SJCRH30 (cell line): ENCODE results near the gene C19orf25. TPM values are rescaled to one million over a fixed set of nuclear protein-coding genes. Genes with fewer than 3 reads are reported as not detected.
"Not testable (repeated sequence)": the region's sequence is repeated elsewhere in the genome, so short reads cannot be mapped to it uniquely, and the experiment has no call there.

ENCODE experiments used
- DNase-seq, 2 experiments: peaks; one replicate each; pipeline ENCODE4 v3.0.0-alpha.2; 2015 to 2020
- H3K27ac ChIP-seq: fragments of 250-450 bp; sonication (Bioruptor Pico); 2 replicates; pipeline ENCODE4 v1.5.1; 2020; ENCODE audit warnings: mild to moderate bottlenecking, moderate library complexity
- H3K27me3 ChIP-seq: fragments of 250-450 bp; sonication (Bioruptor Pico); 2 replicates; pipeline ENCODE4 v1.5.1; 2020; ENCODE audit warnings: mild to moderate bottlenecking, moderate library complexity
- H3K36me3 ChIP-seq: fragments of 250-450 bp; sonication (Bioruptor Pico); 2 replicates; pipeline ENCODE4 v1.5.1; 2020; ENCODE audit warnings: mild to moderate bottlenecking, moderate library complexity
- H3K4me1 ChIP-seq: fragments of 250-450 bp; sonication (Bioruptor Pico); 2 replicates; pipeline ENCODE4 v1.5.1; 2020; ENCODE audit warnings: mild to moderate bottlenecking, moderate library complexity
- H3K4me3 ChIP-seq: fragments of 250-450 bp; sonication (Bioruptor Pico); 2 replicates; pipeline ENCODE4 v1.5.1; 2020; ENCODE audit warnings: mild to moderate bottlenecking, moderate library complexity
- H3K9me3 ChIP-seq: fragments of 250-450 bp; sonication (Bioruptor Pico); replicated peaks from 2 replicates; pipeline ENCODE4 v1.5.1; 2020; ENCODE audit warnings: mild to moderate bottlenecking, moderate library complexity
- total RNA-seq: library from RNA; depleted of rRNA; stranded (reverse); fragments of >200 nt; shearing (Covaris generic); gene quantifications from 2 replicates; pipeline ENCODE4 v1.2.3, GENCODE V29; 2014; rRNA removed

C19orf25 gene
- 26.6 and 29.4 TPM in 2 replicates for total RNA-seq

DNA sequence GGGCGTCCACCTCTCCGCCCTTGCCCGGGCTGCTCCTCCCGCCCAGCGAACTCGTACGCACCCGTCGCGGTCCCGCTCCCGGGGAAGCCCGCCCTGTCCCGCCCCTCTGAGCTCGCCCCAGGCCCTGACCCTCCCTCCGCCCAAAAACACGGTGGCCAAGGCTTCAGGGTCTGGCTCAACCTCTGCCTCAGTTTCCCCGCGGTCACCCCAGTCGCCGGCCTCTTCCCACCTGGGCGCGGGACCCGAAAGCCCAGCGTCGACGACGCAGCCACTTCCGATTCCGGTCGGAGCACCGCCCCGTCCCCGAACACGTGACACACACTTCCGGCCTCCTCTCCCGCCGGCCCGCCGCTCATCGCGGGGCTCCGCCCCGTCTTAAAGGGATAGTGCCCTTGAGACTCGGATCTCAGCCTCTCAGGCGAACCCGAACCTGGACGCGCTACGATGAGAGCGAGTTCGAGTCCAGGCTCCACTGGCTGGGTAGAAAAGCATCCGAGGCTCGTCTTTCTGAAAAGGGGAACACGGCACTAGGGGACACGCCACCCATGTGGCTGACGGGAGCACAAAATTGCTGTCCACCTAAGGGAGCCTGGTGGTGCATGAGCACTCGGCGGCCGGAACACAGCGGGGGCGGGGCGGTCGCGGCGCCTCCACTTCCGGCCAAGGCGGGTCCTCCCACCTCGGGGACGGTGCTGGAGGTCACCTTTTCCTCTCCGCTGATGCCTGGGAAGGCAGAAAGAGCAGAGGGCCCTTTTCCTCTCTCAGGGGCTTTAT is at the start of gene C19orf25:
Gene C19orf25, minus strand, starts transcription at position 282 of the 774 bp plus-strand sequence. CDS start 312 bp downstream, outside the sequence.
- H3K27me3 ChIP-seq: no peaks in the 10 kb centered on the region
- peak within 1 kb of the TSS; percentile 73 for H3K4me3 ChIP-seq
- H3K27ac ChIP-seq: peak within 1 kb of the TSS; percentile 41; the same call in 1 of the 2 replicates
- peaks cover 4% of the 10 kb centered on the region; the same call in 1 of the 2 replicates for H3K36me3 ChIP-seq
- H3K4me1 ChIP-seq: no peaks in the 10 kb centered on the region
- no peaks in the 10 kb centered on the region for H3K9me3 ChIP-seq
- peak; percentile 94 to 95 for DNase-seq

DNA sequence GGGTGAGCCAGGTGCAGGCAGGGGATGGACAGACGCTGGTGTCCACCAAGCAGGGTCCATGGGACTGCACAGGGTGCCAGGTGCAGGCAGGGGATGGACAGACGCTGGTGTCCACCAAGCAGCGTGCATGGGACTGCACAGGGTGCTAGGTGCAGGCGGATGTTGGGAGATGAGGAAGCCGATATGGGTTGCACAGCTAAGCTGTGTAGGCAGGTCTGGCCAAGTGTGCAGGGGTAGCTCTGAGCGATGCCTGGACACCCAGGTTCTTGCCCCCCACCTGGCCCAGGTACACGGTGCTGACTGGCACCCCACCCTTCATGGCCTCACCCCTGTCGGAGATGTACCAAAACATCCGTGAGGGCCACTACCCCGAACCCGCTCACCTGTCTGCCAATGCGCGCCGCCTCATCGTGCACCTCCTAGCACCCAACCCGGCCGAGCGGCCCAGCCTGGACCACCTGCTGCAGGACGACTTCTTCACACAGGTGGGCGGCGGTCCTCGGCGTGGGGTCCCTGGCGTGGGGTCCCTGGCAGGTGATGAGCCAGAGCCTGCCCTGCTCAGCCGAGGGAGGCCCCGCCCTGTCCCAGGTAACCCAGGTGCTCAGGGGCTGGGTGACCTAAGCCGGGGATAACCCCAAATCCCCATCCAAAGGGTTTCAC is 48.8 kb upstream of the C19orf25 start:
- Histone ChIP-seq H3K4me1 (no peaks in the 10 kb centered on the region; the same call in 1 of the 2 replicates), H3K36me3 (no peaks in the 10 kb centered on the region), H3K27ac (no peak overlapping the region), H3K9me3 (no peaks in the 10 kb centered on the region), H3K4me3 (no peak overlapping the region), H3K27me3 (no peaks in the 10 kb centered on the region)
- no peak for DNase-seq

DNA sequence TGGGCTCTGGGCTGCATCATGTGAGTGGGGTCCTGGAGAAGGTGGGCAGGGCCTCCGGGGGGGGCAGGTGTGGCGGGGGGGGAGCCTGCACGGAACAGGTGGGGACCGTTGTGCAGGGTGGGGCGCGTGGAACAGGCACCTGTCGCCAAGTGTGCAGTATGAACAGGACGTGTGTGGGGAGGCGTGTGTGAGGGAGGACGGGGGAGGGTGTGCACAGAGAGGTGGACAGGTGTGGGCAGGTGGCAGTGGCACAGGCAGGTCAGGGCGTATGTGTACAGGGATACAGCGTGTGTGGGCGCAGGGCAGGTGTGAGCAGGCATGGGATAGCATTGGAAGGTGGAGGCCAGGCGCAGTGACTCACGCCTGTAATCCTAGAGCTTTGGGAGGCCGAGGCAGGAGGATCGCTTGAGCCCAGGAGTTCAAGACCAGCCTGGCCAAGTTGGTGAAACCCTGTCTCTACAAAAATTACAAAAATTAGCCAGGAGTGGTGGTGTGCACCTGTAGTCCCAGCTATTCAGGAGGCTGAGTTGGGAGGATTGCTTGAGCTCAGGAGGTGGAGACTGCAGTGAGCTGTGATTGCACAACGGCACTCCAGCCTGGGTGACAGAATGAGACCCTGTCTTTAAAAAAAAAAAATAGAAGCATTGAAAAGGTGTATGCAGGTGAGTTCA is 48.1 kb upstream of the C19orf25 start:
- H3K27ac ChIP-seq: no peak overlapping the region
- no peaks in the 10 kb centered on the region for H3K36me3 ChIP-seq
- no peaks in the 10 kb centered on the region; the same call in 1 of the 2 replicates for H3K27me3 ChIP-seq
- DNase-seq: no peak
- no peak overlapping the region for H3K4me3 ChIP-seq
- H3K9me3 ChIP-seq: no peaks in the 10 kb centered on the region
- no peaks in the 10 kb centered on the region; the same call in 1 of the 2 replicates for H3K4me1 ChIP-seq

DNA sequence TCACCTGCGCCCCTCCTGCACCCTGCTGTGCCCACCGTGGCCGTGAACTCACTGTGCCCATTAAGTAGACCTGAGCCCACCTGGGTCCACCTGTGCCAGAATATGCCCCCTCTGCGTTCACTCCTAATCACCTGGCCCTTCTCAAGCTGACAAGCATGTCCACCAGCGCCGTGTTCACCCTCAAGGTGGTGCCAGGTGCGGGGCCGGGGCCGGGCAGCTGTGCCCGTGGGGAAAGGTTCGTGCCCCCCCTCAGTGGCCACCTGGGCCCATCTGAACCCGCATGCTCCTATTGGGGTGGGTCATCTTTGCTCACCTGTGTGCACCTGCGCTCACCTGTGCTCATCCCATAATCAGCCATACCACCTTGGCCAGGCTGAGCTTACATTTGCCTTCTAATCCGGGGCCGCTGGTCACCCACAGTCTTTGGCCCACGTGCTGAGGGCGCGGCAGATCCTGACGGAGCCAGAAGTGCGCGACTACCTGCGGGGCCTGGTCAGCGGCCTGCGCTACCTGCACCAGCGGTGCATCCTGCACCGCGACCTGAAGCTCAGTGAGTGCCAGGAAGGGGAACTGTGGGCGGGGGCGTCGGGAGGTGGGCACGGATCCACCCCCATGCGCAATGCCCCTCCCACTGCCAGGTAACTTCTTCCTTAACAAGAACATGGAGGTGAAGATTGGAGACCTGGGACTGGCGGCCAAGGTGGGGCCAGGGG is 47.2 kb upstream of the C19orf25 start:
- Histone ChIP-seq H3K4me3 (no peak overlapping the region), H3K27me3 (no peaks in the 10 kb centered on the region; the same call in 1 of the 2 replicates), H3K36me3 (no peaks in the 10 kb centered on the region), H3K9me3 (no peaks in the 10 kb centered on the region), H3K4me1 (no peaks in the 10 kb centered on the region; the same call in 1 of the 2 replicates), H3K27ac (no peak overlapping the region)
- no peak for DNase-seq

DNA sequence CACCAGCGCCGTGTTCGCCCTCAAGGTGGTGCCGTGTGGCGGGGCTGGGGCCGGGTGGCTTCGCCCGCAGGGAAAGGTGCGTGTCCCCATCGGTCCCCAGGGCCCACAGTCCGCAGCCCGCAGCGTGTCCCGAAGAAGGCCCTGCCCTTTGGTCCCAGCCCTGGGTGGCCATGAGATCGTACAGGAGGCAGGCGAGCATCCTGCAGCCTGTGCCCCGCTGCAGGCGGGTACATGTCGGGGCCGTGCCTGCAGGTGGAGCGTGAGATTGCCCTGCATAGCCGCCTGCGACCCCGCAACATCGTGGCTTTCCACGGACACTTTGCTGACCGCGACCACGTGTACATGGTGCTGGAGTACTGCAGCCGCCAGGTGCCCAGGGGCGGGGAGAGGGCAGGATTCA is 46.3 kb upstream of the C19orf25 start:
- Histone ChIP-seq H3K27me3 (no peaks in the 10 kb centered on the region; the same call in 1 of the 2 replicates), H3K36me3 (no peaks in the 10 kb centered on the region), H3K27ac (no peak overlapping the region), H3K4me1 (no peaks in the 10 kb centered on the region), H3K9me3 (no peaks in the 10 kb centered on the region), H3K4me3 (no peak overlapping the region)
- DNase-seq: no peak

DNA sequence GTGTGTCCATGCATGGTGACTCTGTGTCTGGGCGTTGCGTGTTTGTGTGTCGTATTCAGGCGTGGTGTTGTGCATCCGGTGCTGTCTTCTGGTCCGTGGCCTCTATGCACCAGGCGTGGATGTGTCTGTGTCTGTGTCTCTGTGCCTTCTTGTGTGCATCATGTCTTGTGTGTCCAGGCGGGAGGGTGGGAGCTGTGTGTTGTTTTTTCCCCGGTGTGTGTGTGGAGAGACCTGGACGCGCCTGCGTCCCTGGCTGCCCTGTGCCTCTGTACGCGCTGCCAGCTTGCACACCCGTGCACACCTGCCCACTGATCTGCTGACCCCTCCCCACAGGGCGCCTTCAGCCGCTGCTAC is 45.9 kb upstream of the C19orf25 start:
- Histone ChIP-seq H3K27me3 (no peaks in the 10 kb centered on the region; the same call in 1 of the 2 replicates), H3K27ac (no peak overlapping the region), H3K9me3 (no peaks in the 10 kb centered on the region), H3K4me1 (no peaks in the 10 kb centered on the region), H3K4me3 (no peak overlapping the region), H3K36me3 (no peaks in the 10 kb centered on the region)
- DNase-seq: no peak

DNA sequence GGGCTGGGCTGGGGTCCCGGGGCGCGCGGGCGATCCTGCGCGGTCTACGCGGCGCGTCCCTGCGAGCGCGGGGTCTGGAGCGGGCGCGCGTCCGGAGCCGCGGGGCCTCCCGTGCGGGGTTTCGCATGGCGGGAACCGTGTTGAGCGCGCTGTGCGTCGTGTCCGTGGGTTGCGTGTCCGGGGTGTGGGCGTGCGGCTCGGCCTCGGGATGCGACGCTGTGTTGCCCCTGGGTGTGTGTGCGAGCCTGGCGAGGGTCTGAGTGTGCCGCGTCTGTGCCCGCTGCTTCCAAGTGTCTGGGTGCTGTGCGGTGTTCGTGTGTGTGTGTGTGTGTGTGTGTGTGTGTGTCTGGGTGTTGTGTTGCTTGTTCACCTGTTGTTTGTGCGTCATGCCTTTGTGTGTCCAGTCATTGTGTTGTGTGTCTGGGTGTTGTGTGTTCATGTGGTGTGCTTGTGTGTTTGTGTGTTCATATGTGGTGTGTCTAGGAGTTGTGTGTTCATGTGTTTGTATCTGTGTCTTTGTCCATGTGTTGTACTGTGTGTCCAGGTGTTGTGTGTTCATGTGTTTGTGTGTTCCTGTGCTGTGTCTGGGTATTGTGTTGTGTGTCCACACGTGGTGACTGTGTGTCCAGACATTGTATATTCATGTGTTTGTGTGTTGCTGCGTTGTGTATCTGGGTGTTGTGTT is 45.4 kb upstream of the C19orf25 start:
- H3K4me1 ChIP-seq: no peaks in the 10 kb centered on the region
- DNase-seq: no peak
- H3K36me3 ChIP-seq: no peaks in the 10 kb centered on the region
- H3K27ac ChIP-seq: no peak overlapping the region
- no peak overlapping the region for H3K4me3 ChIP-seq
- H3K9me3 ChIP-seq: no peaks in the 10 kb centered on the region
- H3K27me3 ChIP-seq: no peaks in the 10 kb centered on the region; the same call in 1 of the 2 replicates

DNA sequence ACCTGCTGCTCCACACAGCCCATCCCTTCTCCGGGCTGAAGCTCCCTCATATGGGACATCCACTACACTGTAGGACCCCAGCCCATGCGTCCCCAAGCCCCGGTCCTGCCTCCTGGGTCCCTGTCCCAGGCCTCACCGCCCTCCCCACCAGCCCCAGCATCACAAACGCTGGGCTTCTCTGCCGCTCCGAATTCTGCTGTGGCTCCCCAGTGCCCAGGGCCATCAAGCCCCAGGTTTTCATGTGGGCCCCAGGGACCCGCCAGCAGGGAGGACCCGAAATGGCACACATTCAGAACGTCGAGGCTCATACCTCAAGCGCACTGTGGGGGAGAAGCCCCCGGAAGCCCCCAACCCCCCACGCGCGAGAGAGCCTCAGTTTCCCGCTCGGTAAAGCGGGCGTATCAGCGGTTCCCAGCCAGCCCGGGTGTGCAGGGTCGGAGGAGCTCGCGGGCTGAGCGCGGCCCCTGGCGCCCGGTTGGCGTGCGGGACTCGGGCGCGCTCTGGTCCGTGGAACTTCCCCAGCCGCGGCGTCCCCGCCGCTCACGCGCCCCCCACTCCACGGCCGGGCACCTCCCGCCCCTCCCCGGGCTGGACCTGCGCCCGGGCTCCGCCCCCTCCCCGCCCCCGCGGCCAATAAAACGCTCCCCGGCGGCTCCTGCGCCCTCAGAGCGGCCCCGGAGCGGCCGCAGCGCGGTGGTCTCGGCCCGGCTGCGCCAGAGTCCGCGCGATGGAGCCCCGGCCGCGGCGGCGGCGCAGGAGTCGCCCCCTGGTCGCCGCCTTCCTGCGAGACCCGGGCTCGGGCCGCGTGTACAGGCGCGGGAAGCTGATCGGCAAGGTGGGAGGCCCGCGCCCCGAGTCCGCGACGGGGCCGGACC is 44.6 kb upstream of the C19orf25 start, which contains the start of gene PLK5:
Gene PLK5, plus strand, starts transcription at position 666 of the 875 bp plus-strand sequence. CDS start 2,920 bp downstream, outside the sequence.
- H3K27ac ChIP-seq: no peak within 1 kb of the TSS
- H3K27me3 ChIP-seq: no peaks in the 10 kb centered on the region; the same call in 1 of the 2 replicates
- H3K36me3 ChIP-seq: no peaks in the 10 kb centered on the region
- H3K9me3 ChIP-seq: no peaks in the 10 kb centered on the region
- no peaks in the 10 kb centered on the region for H3K4me1 ChIP-seq
- no peak within 1 kb of the TSS for H3K4me3 ChIP-seq
- DNase-seq: no peak

DNA sequence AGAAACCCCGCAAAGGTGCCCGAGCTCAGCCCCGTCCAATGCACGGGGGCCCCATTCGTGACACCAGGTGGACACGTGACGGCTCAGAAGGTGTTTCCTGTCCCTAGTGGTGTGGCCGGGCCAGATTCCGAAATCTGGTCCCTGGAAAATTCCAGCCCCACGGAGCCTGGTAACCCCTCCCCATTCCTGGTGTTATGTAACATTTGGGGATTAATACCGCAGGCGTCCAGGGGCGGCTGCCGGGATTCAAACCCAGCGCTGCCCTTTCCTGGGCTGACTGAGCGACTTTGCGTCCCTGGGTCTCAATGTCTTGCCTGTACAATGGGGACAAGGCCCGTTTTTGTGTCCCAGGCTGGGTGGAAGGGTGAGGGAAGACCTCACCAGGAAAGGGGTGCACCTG is 43.8 kb upstream of the C19orf25 start:
- Histone ChIP-seq H3K4me1 (no peaks in the 10 kb centered on the region), H3K4me3 (no peak overlapping the region), H3K27me3 (no peaks in the 10 kb centered on the region; the same call in 1 of the 2 replicates), H3K9me3 (no peaks in the 10 kb centered on the region), H3K27ac (no peak overlapping the region), H3K36me3 (no peaks in the 10 kb centered on the region)
- no peak for DNase-seq

DNA sequence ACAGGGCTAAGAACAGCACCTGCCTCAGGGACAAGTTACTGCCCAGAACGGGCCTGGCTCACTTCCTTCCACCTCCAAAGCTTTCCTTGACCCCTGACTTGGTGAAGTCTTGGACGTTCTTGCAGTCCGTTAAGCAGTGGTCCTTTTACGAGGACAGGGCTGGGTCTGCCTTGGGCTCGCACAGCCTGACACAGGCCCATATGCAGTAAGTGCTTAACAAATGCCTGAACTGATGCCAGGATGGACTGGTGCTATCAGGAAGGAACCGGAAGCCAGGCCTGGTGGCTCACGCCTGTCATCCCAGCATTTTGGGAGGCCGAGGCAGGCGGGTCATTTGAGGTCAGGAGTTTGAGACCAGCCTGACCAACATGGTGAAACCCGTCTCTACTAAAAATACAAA is 43.0 kb upstream of the C19orf25 start:
- Histone ChIP-seq H3K4me1 (no peaks in the 10 kb centered on the region), H3K27me3 (no peaks in the 10 kb centered on the region; the same call in 1 of the 2 replicates)
- DNase-seq: no peak

DNA sequence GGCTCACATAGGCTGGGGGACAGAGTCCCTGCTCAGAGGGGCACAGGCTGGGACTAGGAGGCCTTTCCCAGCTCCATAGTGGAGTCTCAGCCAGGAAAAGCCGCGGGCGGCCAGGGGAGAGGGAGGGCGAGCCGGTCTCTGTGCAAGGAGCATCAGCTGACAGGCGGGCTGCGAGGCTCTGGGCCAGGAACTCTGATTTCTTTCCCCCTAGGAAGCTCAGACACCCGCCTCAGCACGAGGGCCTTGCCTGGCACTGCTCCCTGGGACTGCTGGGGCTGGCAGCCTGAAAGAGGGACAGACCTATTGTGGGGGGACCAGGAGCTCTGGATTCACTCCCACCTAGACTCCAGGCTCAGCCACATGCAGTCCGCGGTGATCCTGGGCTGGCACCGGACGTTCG is 42.6 kb upstream of the C19orf25 start:
- H3K27me3 ChIP-seq: no peaks in the 10 kb centered on the region; the same call in 1 of the 2 replicates
- DNase-seq: peak in 1 of 2 experiments; percentile 22
- H3K4me3 ChIP-seq: no peak overlapping the region

More for the DNA sequence above, 43.0 kb upstream of the C19orf25 start:
- no peaks in the 10 kb centered on the region for H3K36me3 ChIP-seq
- no peak overlapping the region for H3K27ac ChIP-seq
- no peaks in the 10 kb centered on the region for H3K9me3 ChIP-seq
- H3K4me3 ChIP-seq: no peak overlapping the region

DNA sequence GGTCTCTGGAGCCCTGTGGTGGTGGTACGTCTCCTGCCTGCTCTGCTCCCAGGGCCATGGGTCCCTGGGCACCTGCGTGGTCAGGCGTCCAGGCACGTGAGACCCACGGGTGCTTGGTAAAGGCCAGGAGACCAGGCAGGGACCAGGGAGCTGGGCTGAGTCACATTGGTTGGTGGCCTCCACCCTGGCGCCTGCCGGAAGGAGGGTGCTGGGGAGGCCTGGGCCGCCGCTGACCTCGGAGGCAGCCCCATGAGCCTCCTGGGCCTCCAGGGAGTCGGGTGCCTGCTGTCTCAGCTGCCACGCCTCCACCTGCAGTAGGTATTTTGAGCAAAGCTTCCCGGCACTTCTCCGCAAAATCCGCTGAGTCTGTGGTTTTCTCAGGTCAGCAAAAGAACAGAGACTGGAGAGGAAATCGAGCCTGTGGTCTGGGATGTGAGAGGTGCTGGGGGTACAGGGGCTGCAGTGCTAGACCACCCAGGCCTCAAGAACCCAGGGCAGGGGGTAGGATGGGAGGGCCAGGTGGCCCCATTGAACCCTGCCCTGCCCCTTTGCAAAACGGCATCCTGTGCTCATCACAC is 41.3 kb upstream of the C19orf25 start:
- H3K4me3 ChIP-seq: no peak overlapping the region
- no peak overlapping the region for H3K27ac ChIP-seq
- no peaks in the 10 kb centered on the region for H3K4me1 ChIP-seq
- no peak for DNase-seq
- H3K9me3 ChIP-seq: no peaks in the 10 kb centered on the region
- H3K27me3 ChIP-seq: no peaks in the 10 kb centered on the region; the same call in 1 of the 2 replicates
- no peaks in the 10 kb centered on the region for H3K36me3 ChIP-seq

More for the DNA sequence above, 42.6 kb upstream of the C19orf25 start:
- H3K36me3 ChIP-seq: no peaks in the 10 kb centered on the region
- H3K27ac ChIP-seq: no peak overlapping the region
- no peaks in the 10 kb centered on the region for H3K9me3 ChIP-seq
- no peaks in the 10 kb centered on the region for H3K4me1 ChIP-seq

DNA sequence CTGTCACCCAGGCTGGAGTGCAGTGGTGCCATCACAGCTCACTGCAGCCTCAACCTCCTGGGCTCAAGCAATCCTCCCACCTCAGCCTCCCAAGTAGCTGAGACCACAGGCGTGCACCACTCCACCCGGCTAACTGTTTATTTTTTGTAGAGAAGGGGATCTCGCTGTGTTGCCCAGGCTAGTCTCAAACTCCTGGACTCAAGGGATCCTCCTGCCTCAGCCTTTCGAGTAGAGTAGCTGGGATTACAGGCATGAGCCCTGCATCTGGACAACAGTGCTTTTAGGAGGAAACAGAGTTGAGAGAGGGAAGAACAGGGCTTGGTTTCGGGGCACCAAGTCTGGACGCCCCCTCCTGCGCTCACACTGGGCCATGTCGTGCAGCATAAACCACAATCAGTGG is 40.8 kb upstream of the C19orf25 start:
- H3K4me3 ChIP-seq, DNase-seq, H3K9me3 ChIP-seq, H3K4me1 ChIP-seq, H3K36me3 ChIP-seq, H3K27ac ChIP-seq, H3K27me3 ChIP-seq: not testable (repeated sequence)
